Measurements from ENCODE around the gene EGLN2.
A peak's percentile ranks its signal among the peaks of the same experiment; 100 is the strongest.
"Not testable (repeated sequence)": the region's sequence is repeated elsewhere in the genome, so short reads cannot be mapped to it uniquely, and the experiment has no call there.

Gene EGLN2

DNA sequence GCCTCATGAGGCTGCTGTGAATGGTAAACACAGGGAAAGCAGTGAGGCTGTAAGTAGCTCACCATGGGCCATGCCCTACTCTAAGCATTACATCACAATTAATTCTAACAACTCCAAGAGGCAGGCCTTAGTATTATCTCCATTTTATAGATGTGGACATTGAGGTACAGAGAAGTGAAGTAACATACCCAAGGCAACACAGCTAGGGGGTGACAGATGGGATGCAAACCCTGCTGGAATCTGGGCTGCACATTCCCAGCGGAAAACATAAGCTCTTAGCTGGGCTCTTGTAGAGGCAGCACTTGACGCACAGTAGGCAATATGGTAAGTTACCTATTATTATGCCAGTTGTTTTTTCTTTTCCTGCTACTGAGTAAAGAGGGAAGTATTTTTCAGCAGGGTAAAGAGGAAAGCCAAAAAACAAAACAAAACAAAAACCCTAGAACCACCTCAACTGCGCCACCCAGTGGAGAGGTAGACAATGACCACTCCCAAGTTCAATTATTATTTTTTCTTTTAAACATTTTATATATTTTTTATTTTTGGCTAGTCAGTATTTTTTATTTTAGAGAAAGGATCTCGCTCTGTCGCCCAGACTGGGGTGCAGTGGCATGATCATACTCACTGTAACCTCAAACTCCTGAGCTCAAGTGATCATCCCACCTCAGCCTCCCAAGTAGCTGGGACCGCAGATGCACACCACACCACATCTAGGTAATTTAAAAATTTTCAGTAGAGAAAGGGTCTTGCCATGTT lies 20.7 kb downstream of the EGLN2 start:
- peak; percentile 69 for DNase-seq

DNA sequence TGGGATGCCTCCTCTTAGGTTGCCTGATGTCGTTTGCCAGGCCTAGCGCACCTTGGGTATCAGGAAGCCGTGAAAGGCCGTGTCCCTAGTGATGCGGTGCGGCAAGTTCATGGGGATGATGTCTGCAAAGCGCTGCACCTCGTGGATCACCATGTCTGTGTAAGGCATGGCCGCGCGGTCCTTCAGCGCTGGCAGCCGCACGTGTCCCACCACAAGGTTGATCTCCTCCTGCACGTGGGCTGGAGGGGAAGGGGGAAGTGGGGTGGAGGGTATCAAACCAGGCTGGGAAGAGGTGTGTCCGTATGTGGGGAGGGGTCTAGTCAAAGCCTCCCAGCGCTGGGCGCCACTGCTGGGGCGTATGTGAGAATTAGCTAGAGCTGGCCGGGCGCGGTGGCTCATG lies 23.2 kb downstream of the EGLN2 start:
- DNase-seq, result no peak

GRCh38 chr19:40822704-40823553 lies 23.9 kb downstream of the EGLN2 start:
- DNase-seq, result not testable (repeated sequence)

DNA sequence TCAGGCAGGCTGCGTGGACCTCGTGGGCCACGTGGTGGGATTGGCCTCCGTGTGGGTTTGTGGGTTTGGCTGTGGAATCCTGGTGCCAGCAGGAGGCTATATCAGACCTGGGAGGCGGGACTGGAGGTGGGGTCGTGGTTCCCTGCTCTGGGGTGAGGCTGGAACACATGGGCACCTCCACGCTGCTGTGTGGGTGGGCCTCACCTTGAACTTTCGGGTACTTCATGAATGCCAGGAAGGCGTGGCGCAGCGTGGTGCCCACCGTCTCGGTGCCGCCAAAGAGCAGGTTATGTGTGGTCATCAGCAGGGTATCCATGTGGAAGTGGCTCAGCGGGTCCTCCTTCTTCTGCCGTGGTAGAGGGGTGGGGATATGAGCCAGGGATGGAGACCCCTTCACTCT lies 25.9 kb downstream of the EGLN2 start:
- not testable (repeated sequence) for DNase-seq

GRCh38 chr19:40825460-40826095 lies 26.6 kb downstream of the EGLN2 start:
- DNase-seq, result not testable (repeated sequence)

DNA sequence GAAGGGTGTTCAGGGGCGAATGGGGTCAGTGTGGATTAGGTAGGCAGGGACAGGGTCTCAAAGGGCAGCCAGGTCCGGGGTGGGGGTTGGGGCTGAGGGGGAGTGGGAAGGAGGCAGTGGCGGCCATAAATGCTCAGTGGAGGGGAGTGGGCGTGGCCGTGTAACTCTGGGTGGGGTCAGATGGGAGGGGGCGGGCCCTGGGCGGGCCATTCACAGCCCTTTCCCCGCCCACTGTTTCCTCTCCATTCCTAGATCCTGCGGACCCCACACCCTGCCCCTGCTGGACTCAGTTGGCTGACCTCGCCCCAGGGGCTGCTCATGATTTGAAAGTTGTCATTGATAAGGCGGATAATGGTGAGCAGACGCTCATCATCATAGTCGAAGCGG lies 27.3 kb downstream of the EGLN2 start:
- not testable (repeated sequence) for DNase-seq

DNA sequence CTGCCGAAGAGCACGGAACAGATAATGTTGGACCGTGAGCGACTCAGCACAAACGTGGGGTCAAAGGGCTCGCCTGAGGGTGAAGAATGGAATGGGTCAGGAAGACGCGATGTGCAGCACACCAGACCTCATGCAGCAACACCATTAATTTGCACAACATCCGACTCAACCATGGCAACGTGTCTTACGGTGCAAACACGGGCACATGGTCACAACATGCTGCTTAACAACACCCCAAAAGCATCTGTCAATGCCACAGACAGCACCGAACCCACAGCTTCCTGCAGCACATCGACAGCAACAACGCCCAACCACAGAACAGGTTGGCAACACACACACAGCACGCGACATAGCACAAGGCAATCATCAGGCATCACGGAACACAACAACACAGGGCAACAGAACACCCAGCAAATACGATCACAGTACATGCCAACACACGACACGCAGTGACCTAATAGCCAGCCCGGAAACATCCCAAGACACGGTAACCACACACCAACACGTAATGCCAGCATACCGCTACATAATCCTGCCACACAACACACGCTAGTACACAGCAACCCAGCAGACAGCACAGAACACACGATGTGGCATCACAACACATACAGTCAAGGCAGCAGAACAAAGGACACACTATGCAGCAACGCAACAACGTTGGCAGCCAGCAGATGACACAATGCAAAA lies 27.9 kb downstream of the EGLN2 start:
- DNase-seq, result peak; percentile 42

- DNase-seq, result no peak
These were observed 28.6 kb downstream of the EGLN2 start for GRCh38 chr19:40827386-40828247.

DNA sequence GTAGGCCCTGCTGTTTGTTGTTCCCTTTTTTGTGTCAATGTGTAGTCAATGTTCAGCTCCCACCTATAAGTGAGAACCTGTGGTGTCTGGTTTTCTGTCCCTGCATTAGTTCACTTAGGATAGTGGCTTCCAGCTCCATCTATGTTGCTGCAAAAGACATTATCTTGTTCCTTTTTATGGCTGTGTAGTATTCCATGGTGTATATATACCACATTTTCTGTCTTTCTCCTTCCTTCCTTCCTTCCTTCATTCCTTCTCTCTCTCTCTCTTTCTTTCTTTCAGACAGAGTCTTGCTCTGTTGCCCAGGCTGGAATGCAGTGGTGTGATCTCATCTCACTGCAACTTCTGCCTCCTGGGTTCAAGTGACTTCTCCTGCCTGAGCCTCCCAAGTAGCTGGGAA lies 30.2 kb downstream of the EGLN2 start:
- DNase-seq, result no peak

- DNase-seq, result not testable (repeated sequence)
These were observed 31.8 kb downstream of the EGLN2 start for GRCh38 chr19:40830741-40831140.

DNA sequence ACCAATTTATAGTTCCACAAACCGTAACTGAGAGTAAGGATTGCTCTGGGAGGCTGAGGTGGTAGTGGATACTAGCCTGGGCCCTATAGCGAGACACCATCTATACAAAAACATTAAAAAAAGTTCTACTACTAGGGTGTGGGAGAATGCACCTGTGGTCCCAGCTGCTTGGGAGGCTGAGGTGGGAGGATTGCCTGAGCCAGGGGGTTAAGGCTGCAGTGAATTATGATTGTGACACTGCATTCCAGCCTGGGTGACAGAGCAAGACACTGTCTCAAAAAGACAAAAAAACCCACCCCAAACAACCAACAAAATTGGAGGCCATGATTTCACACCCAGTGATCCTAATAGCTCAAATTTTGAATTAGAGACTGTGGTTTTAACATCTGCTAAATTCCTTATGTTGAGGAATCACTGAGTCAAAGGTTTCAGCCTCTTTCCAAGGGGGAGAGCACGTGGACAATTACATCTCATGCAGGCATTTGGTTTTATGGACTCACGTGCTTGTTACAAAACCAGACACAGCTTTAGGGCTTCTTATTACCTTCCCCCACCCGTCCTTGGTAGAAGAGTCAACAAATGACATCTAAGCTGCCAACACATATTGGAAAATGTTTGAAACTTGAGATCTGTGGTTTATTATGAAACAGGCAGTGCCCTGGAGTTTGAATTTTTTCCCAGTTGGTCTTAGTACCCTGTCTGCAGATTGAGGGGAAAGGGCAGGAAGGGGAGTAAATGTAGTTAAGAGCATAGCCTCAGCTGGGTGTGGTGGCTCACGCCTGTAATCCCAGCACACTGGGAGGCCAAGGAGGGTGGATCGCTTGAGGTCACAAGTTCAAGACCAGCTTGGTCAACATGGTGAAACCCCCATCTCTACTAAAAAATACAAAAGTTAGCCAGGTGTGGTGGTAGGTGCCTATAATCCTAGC lies 32.8 kb downstream of the EGLN2 start:
- no peak for DNase-seq

GRCh38 chr19:40832431-40832790 lies 33.4 kb downstream of the EGLN2 start:
- not testable (repeated sequence) for DNase-seq

- not testable (repeated sequence) for DNase-seq
These were observed 34.9 kb downstream of the EGLN2 start for GRCh38 chr19:40833728-40834533.

DNA sequence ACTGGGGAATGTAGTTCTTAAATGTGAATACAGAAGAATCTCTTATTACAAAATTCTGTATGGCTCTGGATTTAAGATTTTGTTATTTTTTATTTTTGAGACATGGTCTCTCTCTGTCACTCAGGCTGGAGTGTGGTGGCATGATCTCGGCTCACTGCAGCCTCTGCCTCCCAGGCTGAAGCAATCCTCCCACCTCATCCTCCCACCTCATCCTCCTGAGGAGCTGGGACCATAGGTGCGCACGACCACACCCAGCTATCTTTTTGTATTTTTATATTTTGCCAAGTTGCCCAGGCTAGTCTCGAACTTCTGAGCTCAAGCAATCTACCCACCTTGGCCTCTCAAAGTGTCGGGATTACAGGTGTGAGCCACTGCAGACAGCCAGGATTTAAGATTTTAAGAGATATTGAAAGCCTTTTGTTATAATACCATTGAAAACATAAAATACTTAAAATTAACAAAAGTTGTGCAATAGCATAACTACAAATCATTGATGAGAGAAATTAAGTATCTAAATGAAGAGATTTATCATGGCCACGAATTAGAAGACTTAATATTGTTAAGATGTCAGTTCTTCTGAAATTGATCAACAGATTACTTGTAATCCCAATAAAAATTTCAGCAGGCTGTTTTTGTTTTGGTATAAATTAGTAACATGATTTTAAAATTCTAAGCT lies 37.9 kb downstream of the EGLN2 start:
- no peak for DNase-seq

DNA sequence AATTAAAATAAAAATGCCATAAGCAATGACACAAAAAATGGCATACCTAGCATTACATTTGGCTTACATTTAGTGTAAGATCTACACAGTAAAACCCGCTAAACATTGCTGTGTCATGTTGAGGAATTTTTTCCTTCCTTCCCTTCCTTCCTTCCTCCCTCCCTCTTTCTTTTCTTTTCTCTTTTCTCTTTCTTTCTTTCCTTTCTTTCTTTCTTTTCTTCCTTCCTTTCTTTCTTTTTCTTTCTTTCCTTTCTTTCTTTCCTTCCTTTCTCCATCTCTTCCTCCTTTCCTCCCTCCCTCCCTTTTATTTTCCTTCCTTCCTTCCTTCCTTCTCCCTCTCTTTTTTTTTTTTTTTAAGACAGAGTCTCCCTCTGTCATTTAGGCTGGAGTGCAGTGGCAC lies 39.5 kb downstream of the EGLN2 start:
- not testable (repeated sequence) for DNase-seq

DNA sequence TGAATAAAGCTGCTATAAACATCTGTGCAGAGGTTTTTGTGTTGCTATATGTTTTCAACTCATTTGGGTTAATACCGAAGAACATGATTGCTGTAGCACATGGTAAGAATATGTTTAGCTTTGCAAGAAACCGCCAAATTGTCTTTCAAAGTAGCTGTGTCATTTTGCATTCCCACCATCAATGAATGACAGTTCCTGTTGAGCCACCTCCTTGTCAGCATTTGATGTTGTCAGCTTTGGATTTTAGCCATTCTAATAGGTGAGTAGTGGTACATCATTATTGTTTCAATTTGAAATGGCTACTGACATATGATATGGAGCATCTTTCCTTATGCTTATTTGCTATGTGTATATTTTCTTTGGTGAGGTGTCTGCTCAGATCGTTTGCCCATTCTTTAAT lies 43.0 kb downstream of the EGLN2 start:
- DNase-seq, result not testable (repeated sequence)

- not testable (repeated sequence) for DNase-seq
These were observed 44.1 kb downstream of the EGLN2 start for GRCh38 chr19:40842997-40843652.

GRCh38 chr19:40843653-40844052 lies 44.7 kb downstream of the EGLN2 start:
- peak; percentile 59 for DNase-seq

GRCh38 chr19:40846722-40847121 lies 47.7 kb downstream of the EGLN2 start:
- DNase-seq, result not testable (repeated sequence)
